ENCODE measurements around the gene KLHL4. TPM values are rescaled to one million over a fixed set of nuclear protein-coding genes. Genes with fewer than 3 reads are reported as not detected.
"Not testable (repeated sequence)": the region's sequence is repeated elsewhere in the genome, so short reads cannot be mapped to it uniquely, and the experiment has no call there.

KLHL4 gene
- total and polyA plus RNA-seq, 2 of the 8 experiments (the other 6 are each of a cell fraction or from before 2014, with no cell fraction given): 8.8 to 16.0 TPM

DNA sequence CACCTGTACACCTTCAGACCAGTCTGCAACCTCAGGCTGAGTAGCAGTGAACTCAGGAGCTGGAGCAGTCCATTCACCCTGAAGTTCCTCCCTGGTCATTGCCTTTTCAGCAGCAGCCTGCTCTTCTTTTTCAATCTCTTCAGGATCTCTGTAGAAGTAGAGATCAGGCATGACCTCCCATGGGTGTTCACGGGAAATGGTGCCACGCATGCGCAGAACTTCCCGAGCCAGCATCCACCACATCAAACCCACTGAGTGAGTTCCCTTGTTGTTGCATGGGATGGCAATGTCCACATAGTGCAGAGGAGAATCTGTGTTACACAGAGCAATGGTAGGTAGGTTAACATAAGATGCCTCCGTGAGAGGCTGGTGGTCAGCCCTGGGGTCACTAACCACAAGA is 185.9 kb downstream of the KLHL4 start:
- H3K9ac ChIP-seq (replicated peaks in 1 of 4; ENCODE audit: extremely low read depth in 1 of 4, low read depth in 3 of 4, low read length in 3 of 4); H3K18ac ChIP-seq (ENCODE audit: extremely low read depth, low read length); H4K20me1 ChIP-seq (replicated peaks in 1 of 2; ENCODE audit: control insufficient read depth in 1 of 2, insufficient read depth in 2 of 2, low read length in 2 of 2); H3K4ac ChIP-seq (replicated peaks; ENCODE audit: insufficient read length, low read depth, low read length); H3K4me1 ChIP-seq (replicated peaks in 1 of 4; ENCODE audit: control insufficient read depth in 3 of 4, insufficient read depth in 4 of 4, low read length in 3 of 4); H3K36me3 ChIP-seq (ENCODE audit: control insufficient read depth in 2 of 4, insufficient read depth in 4 of 4, low read length in 3 of 4); H3K23me2 ChIP-seq (ENCODE audit: low read depth, low read length); H2BK15ac ChIP-seq (ENCODE audit: low read length); H2BK5ac ChIP-seq (ENCODE audit: low read depth, low read length); H2BK12ac ChIP-seq (ENCODE audit: low read depth, low read length); H3K14ac ChIP-seq (ENCODE audit: insufficient read length); H2AFZ ChIP-seq (ENCODE audit: low read length); H3K23ac ChIP-seq (ENCODE audit: insufficient read length); H4K8ac ChIP-seq (ENCODE audit: extremely low read depth, insufficient read depth, low read length); CTCF ChIA-PET (ENCODE audit: partially characterized antibody); FAIRE-seq; H3K79me1 ChIP-seq (ENCODE audit: low read depth, low read length); H4K91ac ChIP-seq (replicated peaks; ENCODE audit: insufficient read length, low read length); H3K27ac ChIP-seq (ENCODE audit: low read depth, low read length); H2BK120ac ChIP-seq (replicated peaks; ENCODE audit: low read depth, low read length); H3K79me2 ChIP-seq (ENCODE audit: control insufficient read depth in 1 of 2, insufficient read depth in 2 of 2, low read length in 2 of 2); H3K9me3 ChIP-seq (ENCODE audit: insufficient read depth in 2 of 2, low read depth in 1 of 2, low read length in 1 of 2); H2BK20ac ChIP-seq (ENCODE audit: low read length); H3K56ac ChIP-seq (replicated peaks; ENCODE audit: insufficient read length, low read depth, low read length); H3K4me2 ChIP-seq (ENCODE audit: insufficient read depth in 1 of 2, low read depth in 2 of 2, low read length in 2 of 2); DNase-seq (ENCODE audit: low read depth in 1 of 2, low spot score in 2 of 2); H2AK5ac ChIP-seq (ENCODE audit: low read depth, low read length); POLR2A ChIA-PET (ENCODE audit: partially characterized antibody); H4K5ac ChIP-seq (ENCODE audit: insufficient read length, low read depth, low read length); H3K27me3 ChIP-seq (replicated peaks in 1 of 4; ENCODE audit: control insufficient read depth in 3 of 4, extremely low read depth in 1 of 4, insufficient read depth in 3 of 4, low read length in 3 of 4); H3K4me3 ChIP-seq (ENCODE audit: extremely low read depth in 1 of 4, insufficient read depth in 2 of 4, low read depth in 3 of 4, low read length in 4 of 4): not testable (repeated sequence)
- WGBS, 2 experiments (ENCODE audit: extremely low coverage in 1 of 2, insufficient coverage in 1 of 2, insufficient read length in 1 of 2, insufficient replicate concordance in 2 of 2, low coverage in 1 of 2, low lambda C conversion rate in 2 of 2, missing lambda C conversion rate in 1 of 2): no CpG with 5 or more reads among the region's 5 CpGs
